Thyroid gland (tissue), 4 donors: ENCODE measurements around the gene LDB2.

ENCODE experiments used
- POLR2A ChIP-seq, 2 donors: fragments of 450-650 bp; IDR thresholded peaks; one replicate each; pipeline ENCODE4 v1.6.1; 2017; ENCODE audit warnings: antibody characterized with exemption in 2 of 2, mild to moderate bottlenecking in 2 of 2, moderate library complexity in 1 of 2
- TF ChIP-seq, protein P1 (sequence below), 6 experiments: fragments of 200-600 bp in 3 of 6; fragments of 450-650 bp in 3 of 6; sonication (generic) in 3 of 6; IDR thresholded peaks; one replicate each; pipeline ENCODE4 v1.5.1; 2016 to 2019; ENCODE audit warnings: antibody characterized with exemption in 6 of 6, mild to moderate bottlenecking in 2 of 6, inconsistent platforms in 1 of 6, moderate library complexity in 1 of 6

DNA sequence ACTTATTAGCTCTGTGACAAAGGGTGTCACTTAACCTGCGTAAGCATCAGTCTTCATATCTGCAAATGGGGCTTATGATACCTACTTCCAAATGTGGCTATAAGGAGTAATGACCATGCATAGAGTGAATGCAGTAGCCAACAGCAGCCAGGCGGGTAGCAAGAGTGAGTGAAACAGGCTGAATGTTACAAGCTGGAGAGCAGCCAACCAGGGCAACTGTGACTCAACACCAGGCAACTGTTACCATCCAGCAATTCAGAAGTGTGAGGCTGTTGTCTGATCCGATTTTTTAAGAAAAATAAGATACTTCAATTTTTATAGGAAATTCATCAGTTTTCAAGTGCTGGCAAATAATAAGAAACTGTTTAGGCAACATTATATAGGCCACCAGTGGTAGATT, 401.9 kb downstream of the LDB2 start:
- TF ChIP-seq, protein P1, sequence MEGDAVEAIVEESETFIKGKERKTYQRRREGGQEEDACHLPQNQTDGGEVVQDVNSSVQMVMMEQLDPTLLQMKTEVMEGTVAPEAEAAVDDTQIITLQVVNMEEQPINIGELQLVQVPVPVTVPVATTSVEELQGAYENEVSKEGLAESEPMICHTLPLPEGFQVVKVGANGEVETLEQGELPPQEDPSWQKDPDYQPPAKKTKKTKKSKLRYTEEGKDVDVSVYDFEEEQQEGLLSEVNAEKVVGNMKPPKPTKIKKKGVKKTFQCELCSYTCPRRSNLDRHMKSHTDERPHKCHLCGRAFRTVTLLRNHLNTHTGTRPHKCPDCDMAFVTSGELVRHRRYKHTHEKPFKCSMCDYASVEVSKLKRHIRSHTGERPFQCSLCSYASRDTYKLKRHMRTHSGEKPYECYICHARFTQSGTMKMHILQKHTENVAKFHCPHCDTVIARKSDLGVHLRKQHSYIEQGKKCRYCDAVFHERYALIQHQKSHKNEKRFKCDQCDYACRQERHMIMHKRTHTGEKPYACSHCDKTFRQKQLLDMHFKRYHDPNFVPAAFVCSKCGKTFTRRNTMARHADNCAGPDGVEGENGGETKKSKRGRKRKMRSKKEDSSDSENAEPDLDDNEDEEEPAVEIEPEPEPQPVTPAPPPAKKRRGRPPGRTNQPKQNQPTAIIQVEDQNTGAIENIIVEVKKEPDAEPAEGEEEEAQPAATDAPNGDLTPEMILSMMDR (IDR thresholded peaks at IDR 0.05), result no peak
- TF ChIP-seq POLR2A (IDR thresholded peaks at IDR 0.05), result no peak
